HT-29 (cell line): Measurements from ENCODE around the gene HCRTR1. TPM values are rescaled to one million over a fixed set of nuclear protein-coding genes. Genes with fewer than 3 reads are reported as not detected.
A peak's percentile ranks its signal among the peaks of the same experiment; 100 is the strongest.

Source experiments
- DNase-seq: peaks from one replicate; pipeline ENCODE4 v3.0.0-alpha.2; 2015; ENCODE audit warnings: low spot score
- total RNA-seq: library from RNA; depleted of rRNA; stranded (reverse); fragments of >200 nt; shearing (Covaris generic); gene quantifications from 2 replicates; pipeline ENCODE4 v1.2.3, GENCODE V29; 2014; rRNA removed

Gene HCRTR1
- not detected in 2 replicates for total RNA-seq

GRCh38 chr1:31617218-31617915, at the start of gene HCRTR1:
HCRTR1 (plus strand) TSS chr1:31617689; CDS start chr1:31619193, 1,504 bp downstream.
- no peak for DNase-seq

- DNase-seq: no peak
Measured at GRCh38 chr1:31567956-31568570, 49.4 kb upstream of the HCRTR1 start.

DNA sequence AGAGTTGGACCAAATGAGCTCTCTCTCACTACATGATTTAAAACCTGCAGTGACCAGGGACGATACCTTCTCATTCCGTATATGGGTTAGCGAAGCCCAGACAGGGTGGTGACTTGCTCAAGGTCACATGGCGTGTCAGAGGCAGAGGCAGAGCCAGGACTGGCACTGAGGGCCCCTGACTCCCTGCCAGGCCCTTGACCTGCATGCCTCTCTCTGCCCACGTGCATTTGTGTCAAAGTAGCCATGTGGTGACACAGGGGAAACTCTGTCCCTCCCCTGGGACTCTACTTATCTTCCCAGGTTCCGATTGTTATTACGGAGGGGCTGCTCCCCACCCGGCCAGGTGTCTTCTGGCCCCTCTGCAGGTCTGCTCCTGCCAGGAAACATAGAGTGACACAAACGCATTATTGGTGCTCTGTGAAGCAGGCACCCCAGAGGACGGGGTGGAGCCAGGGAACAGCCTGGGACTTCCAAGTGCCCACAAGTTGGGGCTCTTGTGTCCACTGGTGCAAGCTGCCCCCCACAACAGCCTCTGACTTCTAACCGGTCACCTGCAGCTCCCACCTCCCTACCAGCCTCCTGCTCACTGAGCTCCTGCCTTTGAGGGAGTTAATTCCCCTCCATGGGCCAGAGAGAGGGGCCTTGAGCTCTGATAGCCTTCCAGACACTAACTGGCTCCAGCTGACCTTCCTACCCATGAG, 48.4 kb upstream of the HCRTR1 start:
- no peak for DNase-seq

DNA sequence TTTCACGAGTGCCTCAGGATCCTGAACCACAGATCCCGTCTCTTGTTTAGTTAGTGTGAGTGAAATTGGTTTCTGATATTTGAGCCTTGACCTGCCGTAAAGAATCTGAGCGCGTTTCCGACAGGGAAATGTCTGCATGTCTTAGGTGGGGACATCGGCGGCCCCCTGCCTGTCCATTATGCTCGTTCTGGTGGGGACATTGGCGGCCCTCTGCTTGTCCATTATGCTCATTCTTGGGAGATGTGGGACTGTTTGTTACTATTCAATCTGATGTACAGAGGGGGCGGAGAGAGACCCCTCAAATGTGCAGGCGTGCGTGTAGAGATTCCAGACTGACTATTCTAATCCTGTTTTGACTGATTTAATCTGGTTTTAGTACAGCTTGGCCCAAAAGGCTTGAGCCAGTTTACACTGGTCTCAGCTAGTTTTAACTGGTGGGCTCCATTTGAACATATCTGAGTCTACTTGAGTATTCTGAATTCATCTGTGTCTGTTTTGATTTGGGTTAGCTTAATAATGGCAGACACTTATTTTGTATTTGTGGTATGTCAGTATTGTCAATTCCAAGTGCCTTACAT, 47.8 kb upstream of the HCRTR1 start:
- no peak for DNase-seq

GRCh38 chr1:31570228-31570627, 47.3 kb upstream of the HCRTR1 start:
- no peak for DNase-seq

DNA sequence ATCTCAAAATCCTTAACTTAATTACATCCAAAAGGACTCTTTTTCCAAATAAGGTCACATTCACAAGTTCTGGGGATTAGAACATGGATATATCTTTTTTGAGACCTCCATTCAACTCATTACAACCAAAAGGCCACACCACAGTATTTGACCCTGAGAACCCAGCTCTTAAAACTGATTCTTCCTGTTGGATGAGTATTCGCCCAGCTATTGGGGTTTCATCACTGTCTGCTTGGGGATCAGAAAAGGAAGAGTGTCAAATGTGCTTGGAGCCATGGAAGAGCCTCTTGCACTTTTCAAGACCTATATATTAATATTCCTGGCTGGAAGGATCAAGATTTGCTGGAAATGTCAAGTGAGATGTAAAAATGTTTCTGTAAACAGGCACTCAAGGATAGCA, 46.6 kb upstream of the HCRTR1 start:
- no peak for DNase-seq

GRCh38 chr1:31571340-31572295, 45.9 kb upstream of the HCRTR1 start:
- no peak for DNase-seq

- no peak for DNase-seq
Measured at GRCh38 chr1:31572323-31573104, 45.0 kb upstream of the HCRTR1 start.

GRCh38 chr1:31573261-31573660, 44.2 kb upstream of the HCRTR1 start:
- DNase-seq: no peak

- DNase-seq: peak; percentile 53
Measured at GRCh38 chr1:31574749-31575368, 42.6 kb upstream of the HCRTR1 start.

DNA sequence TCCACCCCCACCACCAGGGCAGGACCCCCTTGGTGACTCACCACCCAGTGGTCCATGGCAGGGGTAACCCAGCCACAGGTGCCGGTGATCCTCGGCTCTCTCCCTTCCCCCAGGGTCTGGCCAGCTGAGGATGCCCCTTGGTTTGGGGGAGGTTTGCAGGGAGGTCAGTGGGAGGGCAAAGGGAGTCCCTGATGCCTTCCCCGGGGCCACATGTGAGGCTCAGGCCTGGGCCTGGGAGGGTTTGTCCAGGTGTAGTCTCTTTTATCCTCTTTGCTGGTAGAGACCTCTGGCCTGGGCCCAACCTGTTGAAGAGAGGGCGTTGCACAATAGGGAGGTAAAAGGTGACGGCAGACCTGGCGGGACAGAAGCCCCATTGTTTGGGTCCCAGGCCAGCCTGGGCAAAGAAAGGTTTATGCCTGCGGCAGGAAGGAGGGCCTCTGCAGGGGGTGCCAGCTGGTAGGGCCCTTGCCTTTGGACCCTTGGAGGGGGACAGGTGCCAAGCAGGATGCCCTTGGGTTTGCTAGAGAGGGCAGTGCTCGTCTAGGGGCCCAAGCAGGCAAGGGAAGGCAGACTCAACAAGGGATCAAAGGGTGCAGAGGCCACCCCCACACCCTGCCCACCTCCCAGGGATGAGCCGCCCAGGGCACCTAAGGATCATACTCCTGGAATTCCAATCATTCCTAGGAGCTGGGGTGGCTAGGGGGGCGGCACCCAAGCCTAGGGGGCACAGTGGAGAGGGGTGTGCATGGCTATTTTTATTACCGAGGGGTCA, 41.9 kb upstream of the HCRTR1 start:
- DNase-seq: peak; percentile 97

DNA sequence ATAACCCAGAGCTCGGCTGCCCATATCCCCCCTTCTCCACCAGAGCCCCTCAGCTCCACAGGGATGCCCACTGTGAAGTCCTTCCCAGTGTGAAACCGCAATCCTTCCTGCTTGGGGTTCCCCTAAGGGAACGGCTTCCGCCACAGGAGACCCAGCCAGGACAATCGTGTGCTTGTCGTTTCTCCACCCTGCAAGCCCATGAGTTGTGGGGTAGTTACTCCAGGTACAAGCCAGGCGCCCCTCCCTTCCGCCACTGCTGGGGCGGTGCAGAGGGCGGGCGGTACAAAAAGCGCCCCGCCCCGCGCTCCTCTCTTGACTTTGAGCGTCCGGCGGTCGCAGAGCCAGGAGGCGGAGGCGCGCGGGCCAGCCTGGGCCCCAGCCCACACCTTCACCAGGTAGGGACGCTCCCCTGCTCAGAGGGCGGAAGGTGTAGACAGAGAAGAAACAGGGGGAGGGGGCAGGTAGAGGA, 41.3 kb upstream of the HCRTR1 start, which contains the start of gene TINAGL1:
Gene TINAGL1, plus strand, starts transcription at position 315 of the 469 bp plus-strand sequence. CDS start 634 bp downstream, outside the sequence.
- peak; percentile 97 for DNase-seq

DNA sequence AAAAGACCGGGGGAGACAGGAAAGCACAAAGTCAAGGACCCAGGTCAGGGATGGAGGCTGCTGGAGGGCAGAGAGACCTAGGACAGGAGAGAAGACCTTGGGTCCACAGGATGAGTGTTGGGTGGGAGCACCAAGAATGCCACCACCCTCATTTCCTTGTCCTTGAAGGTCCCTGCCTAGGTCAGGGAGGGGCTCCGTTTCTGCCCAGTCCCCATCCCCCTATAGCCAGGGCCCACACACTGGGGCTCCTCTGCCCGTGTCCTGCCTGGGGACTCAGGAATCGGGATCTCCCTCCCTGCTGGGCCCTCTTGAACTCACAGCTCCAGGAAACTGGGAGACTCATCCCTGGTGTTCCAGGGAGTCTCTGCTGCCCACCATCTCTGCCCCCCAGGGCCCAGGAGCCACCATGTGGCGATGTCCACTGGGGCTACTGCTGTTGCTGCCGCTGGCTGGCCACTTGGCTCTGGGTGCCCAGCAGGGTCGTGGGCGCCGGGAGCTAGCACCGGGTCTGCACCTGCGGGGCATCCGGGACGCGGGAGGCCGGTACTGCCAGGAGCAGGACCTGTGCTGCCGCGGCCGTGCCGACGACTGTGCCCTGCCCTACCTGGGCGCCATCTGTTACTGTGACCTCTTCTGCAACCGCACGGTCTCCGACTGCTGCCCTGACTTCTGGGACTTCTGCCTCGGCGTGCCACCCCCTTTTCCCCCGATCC, 40.6 kb upstream of the HCRTR1 start:
- no peak for DNase-seq

- peak; percentile 61 for DNase-seq
Measured at GRCh38 chr1:31577515-31578192, 39.8 kb upstream of the HCRTR1 start.

- DNase-seq: no peak
Measured at GRCh38 chr1:31579374-31579773, 38.1 kb upstream of the HCRTR1 start.

DNA sequence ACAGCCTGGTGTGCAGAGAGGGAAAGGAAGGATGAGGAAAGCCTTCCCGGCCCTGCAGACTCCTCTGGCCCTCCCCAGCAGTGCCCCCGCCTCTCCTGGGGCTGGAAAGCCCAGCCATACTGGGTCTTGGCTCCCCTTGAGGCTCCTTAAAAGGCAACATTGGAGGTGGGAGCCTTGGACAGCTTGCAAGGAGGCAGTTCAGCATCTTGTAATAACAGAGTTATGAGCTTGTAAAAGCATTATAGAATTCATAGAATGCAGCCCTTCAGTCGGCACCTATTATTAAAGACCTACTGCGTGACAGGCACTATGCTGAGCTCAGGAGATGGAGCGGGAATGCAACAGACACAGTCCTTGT, 37.0 kb upstream of the HCRTR1 start:
- DNase-seq: no peak

DNA sequence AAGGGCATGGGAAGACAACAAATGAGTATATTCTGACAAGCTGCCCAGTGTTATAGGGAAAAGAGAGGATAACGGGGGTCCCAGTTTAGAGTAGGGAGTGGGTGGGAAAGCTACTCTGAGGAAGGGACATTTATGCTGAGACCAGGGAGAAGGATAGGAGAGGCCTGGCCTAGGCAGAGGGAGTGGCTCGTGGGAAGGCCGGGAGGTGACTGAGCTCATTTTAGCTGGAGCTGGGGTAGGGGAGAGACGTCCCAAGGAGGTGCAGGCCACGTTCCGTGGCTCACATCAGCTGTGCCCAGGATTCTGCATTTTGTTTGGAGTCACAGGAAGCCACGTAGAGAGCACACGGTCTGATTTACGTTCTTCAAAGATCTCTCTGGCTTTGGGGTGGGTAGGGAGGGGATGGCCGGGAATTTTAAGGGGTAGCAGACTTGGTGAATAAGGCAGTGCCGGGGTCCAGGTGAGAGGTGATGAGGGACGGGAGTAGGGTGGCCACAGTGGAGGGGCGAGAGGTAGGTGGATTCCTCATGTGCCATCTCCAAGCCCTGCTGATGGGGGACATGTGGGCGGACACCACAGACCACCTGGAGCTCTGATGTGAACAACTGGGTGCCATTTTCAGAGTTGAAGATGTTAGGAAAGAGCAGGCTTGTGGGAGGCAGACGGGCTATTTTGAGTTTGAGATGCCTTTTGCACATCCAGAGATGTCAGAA, 36.4 kb upstream of the HCRTR1 start:
- DNase-seq: no peak
